OCI-LY3 (cell line): ENCODE measurements around the gene PHB1.

Experiments
- H2AFZ ChIP-seq: fragments of 200-600, 300-600 bp; shearing (Covaris generic); 2 replicates; pipeline ENCODE4 v1.6.0; 2014; ENCODE audit warnings: antibody characterized with exemption, low read depth, low read length
- H3K27ac ChIP-seq: fragments of 200-600, 300-600 bp; sonication (generic); 2 replicates; pipeline ENCODE4 v1.5.1; 2014; ENCODE audit warnings: mild to moderate bottlenecking, low read length, moderate library complexity, mixed read lengths
- H3K27me3 ChIP-seq: fragments of 200-600, 300-600 bp; sonication (generic); 2 replicates; pipeline ENCODE4 v1.6.1; 2014; ENCODE audit warnings: low read depth, low read length, mixed read lengths
- H3K36me3 ChIP-seq: fragments of 200-600, 300-600 bp; sonication (generic); replicated peaks from 2 replicates; pipeline ENCODE3; 2014; ENCODE audit warnings: low read depth, low read length, mixed read lengths
- H3K4me1 ChIP-seq: fragments of 300-600, 200-600 bp; sonication (generic); 2 replicates; pipeline ENCODE4 v1.6.1; 2014; ENCODE audit warnings: low read length, mixed read lengths
- H3K4me2 ChIP-seq: fragments of 200-600, 300-600 bp; sonication (generic); 2 replicates; pipeline ENCODE4 v1.6.1; 2014; ENCODE audit warnings: low read length, mixed read lengths
- H3K4me3 ChIP-seq: fragments of 300-600, 200-600 bp; sonication (generic); 2 replicates; pipeline ENCODE4 v1.5.1; 2014; ENCODE audit warnings: antibody characterized with exemption, mild to moderate bottlenecking, low read length, moderate library complexity
- H3K79me2 ChIP-seq: fragments of 300-600, 200-600 bp; shearing (Covaris generic); 2 replicates; pipeline ENCODE4 v1.6.1; 2014; ENCODE audit warnings: mild to moderate bottlenecking, low read length, mixed read lengths
- H3K9ac ChIP-seq: fragments of 300-600, 200-600 bp; shearing (Covaris generic); 2 replicates; pipeline ENCODE4 v1.6.0; 2014; ENCODE audit warnings: mild to moderate bottlenecking, low read length, moderate library complexity
- H3K9me3 ChIP-seq: fragments of 200-600, 300-600 bp; shearing (Covaris generic); 2 replicates; pipeline ENCODE4 v1.6.1; 2014; ENCODE audit warnings: low read length, mixed read lengths; ENCODE audit not compliant: insufficient read depth
- H4K20me1 ChIP-seq: fragments of 200-600, 300-600 bp; sonication (generic); 2 replicates; pipeline ENCODE4 v1.6.1; 2016; ENCODE audit warnings: low read length, mixed read lengths; ENCODE audit not compliant: insufficient read depth
- EZH2phosphoT487 ChIP-seq: fragments of 200-600 bp; shearing (Covaris generic); IDR thresholded peaks from 2 replicates; pipeline ENCODE4 v1.6.1; 2018; ENCODE audit warnings: antibody characterized with exemption, mixed run types, low read depth
- TF ChIP-seq, protein P1 (sequence below): fragments of 200-600, 300-600 bp; sonication (generic); IDR thresholded peaks from 2 replicates; pipeline ENCODE4 v1.5.1; 2014; ENCODE audit warnings: antibody characterized with exemption, low read length, low read depth

The PHB1 gene

GRCh38 chr17:49450735-49451134 is 36.1 kb upstream of the PHB1 start:
- H3K27ac ChIP-seq: no peak overlapping the region
- H3K9me3 ChIP-seq: no peaks in the 10 kb centered on the region
- no peak overlapping the region for H2AFZ ChIP-seq
- no peaks in the 10 kb centered on the region for H3K4me1 ChIP-seq
- TF ChIP-seq EZH2phosphoT487: no peak
- TF ChIP-seq, protein P1, sequence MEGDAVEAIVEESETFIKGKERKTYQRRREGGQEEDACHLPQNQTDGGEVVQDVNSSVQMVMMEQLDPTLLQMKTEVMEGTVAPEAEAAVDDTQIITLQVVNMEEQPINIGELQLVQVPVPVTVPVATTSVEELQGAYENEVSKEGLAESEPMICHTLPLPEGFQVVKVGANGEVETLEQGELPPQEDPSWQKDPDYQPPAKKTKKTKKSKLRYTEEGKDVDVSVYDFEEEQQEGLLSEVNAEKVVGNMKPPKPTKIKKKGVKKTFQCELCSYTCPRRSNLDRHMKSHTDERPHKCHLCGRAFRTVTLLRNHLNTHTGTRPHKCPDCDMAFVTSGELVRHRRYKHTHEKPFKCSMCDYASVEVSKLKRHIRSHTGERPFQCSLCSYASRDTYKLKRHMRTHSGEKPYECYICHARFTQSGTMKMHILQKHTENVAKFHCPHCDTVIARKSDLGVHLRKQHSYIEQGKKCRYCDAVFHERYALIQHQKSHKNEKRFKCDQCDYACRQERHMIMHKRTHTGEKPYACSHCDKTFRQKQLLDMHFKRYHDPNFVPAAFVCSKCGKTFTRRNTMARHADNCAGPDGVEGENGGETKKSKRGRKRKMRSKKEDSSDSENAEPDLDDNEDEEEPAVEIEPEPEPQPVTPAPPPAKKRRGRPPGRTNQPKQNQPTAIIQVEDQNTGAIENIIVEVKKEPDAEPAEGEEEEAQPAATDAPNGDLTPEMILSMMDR: no peak
- H3K4me3 ChIP-seq: no peak overlapping the region
- H3K36me3 ChIP-seq: no peaks in the 10 kb centered on the region
- peaks cover 10% of the 10 kb centered on the region for H3K27me3 ChIP-seq
- no peaks in the 10 kb centered on the region for H4K20me1 ChIP-seq
- no peaks in the 10 kb centered on the region for H3K79me2 ChIP-seq
- no peak overlapping the region for H3K9ac ChIP-seq
- no peak overlapping the region for H3K4me2 ChIP-seq

DNA sequence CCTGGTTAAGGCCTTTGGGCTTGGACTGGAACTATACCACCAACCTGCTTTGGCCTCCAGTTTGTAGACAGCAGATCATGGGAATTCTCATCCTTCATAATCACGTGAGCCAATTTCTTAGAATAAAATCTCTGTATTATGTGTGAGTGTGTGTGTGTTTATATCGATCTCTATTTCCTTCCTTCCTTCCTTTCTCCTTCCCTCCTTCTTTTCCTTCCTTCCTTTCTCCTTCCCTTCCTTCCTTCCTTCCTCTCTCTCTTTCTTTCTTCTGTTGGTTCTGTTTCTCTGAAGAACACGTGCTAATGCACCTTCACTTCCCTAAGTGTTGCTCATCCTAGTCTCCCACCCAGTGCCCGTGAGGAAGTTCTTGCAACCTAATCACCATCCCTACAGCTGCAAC is 35.5 kb upstream of the PHB1 start:
- peaks cover 13% of the 10 kb centered on the region for H3K27me3 ChIP-seq
- H3K4me2 ChIP-seq: no peak overlapping the region
- no peaks in the 10 kb centered on the region for H3K36me3 ChIP-seq
- H2AFZ ChIP-seq: no peak overlapping the region
- H3K9me3 ChIP-seq: no peaks in the 10 kb centered on the region
- no peaks in the 10 kb centered on the region for H3K79me2 ChIP-seq
- no peaks in the 10 kb centered on the region for H4K20me1 ChIP-seq
- no peak overlapping the region for H3K4me3 ChIP-seq
- no peaks in the 10 kb centered on the region for H3K4me1 ChIP-seq
- TF ChIP-seq, protein P1: no peak
- TF ChIP-seq EZH2phosphoT487: no peak
- no peak overlapping the region for H3K27ac ChIP-seq
- no peak overlapping the region for H3K9ac ChIP-seq

GRCh38 chr17:49447628-49448302 is 33.1 kb upstream of the PHB1 start:
- H4K20me1 ChIP-seq: no peaks in the 10 kb centered on the region
- H3K36me3 ChIP-seq: no peaks in the 10 kb centered on the region
- no peak overlapping the region for H3K4me2 ChIP-seq
- H3K27me3 ChIP-seq: peaks cover 17% of the 10 kb centered on the region
- no peak overlapping the region for H2AFZ ChIP-seq
- H3K9ac ChIP-seq: no peak overlapping the region
- no peak overlapping the region for H3K4me3 ChIP-seq
- H3K79me2 ChIP-seq: no peaks in the 10 kb centered on the region
- H3K4me1 ChIP-seq: no peaks in the 10 kb centered on the region
- no peaks in the 10 kb centered on the region for H3K9me3 ChIP-seq
- H3K27ac ChIP-seq: no peak overlapping the region
- TF ChIP-seq, protein P1: no peak
- no peak for TF ChIP-seq EZH2phosphoT487

- Histone ChIP-seq H3K9ac (no peak overlapping the region), H4K20me1 (no peaks in the 10 kb centered on the region), H3K27ac (no peak overlapping the region), H3K27me3 (peaks cover 17% of the 10 kb centered on the region), H3K4me1 (no peaks in the 10 kb centered on the region), H3K9me3 (no peaks in the 10 kb centered on the region), H3K36me3 (no peaks in the 10 kb centered on the region), H2AFZ (no peak overlapping the region), H3K79me2 (no peaks in the 10 kb centered on the region), H3K4me3 (no peak overlapping the region), H3K4me2 (no peak overlapping the region)
- TF ChIP-seq EZH2phosphoT487: no peak
- TF ChIP-seq, protein P1: no peak
Measured at GRCh38 chr17:49445591-49445990, 30.9 kb upstream of the PHB1 start.
